ENCODE data around the gene PLEKHA7. TPM values are rescaled to one million over a fixed set of nuclear protein-coding genes. Genes with fewer than 3 reads are reported as not detected.

The PLEKHA7 gene
- total and polyA plus RNA-seq, 8 donors, result 14.9 to 29.9 (median 20.0) TPM

DNA sequence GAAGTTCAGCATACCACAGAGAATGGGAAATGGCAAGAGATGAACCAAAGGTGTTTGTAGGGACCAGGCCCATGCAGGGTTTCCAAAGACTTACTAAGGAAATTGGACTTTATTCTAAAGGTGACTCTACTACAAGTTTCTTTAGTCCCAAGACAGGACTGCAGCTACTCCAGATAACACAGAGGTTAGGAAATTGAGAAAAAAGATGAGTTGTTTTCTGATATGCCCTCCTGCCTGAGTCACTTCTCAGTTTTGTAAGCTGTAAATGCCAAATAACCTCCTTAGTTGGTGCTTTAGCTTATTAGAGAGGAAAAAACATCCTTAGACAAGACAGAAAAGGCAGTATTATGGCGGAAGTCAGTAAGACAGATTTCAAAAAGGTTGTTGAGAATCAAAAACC is 179.8 kb downstream of the PLEKHA7 start:
- no peaks in the 10 kb centered on the region for H3K9me3 ChIP-seq
- peaks cover 0 to 4% (median 0%) of the 10 kb centered on the region in 3 donors for H3K36me3 ChIP-seq
- 95 to 96% methylated on average over 1 of the region's 1 CpG for WGBS, 2 donors
- DNase-seq, result no peak
- no peak overlapping the region for H3K4me3 ChIP-seq
- intact Hi-C loops (cut with DNase I), result no loop called here
- no peak overlapping the region for H3K27ac ChIP-seq
- H3K4me1 ChIP-seq, result no peaks in the 10 kb centered on the region
- no peak for FAIRE-seq
- ATAC-seq, result no peak
- no peaks in the 10 kb centered on the region for H3K27me3 ChIP-seq
- no peak for TF ChIP-seq CTCF (IDR thresholded peaks at IDR 0.05)

DNA sequence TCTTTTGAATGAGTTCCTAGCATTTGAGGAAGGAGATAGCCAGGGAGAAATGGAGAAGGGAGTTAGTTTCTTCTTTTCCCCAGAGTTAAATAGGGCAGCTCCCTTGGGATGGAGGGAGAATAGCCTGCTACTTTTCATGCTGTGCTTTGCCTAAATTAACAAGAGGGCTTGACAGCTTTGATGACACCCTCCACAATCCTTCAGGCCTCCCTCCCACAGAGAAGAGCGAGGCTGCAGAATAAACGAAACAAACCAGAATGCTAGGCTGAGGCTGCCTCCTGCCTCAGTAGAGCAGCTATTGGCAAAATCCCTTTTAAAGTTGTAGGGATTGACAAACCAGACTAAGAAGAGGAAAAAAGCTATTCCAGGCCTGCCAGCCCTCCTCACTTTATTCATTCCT is 181.2 kb downstream of the PLEKHA7 start:
- peaks cover 0 to 4% (median 0%) of the 10 kb centered on the region in 3 donors for H3K36me3 ChIP-seq
- H3K27ac ChIP-seq, result no peak overlapping the region
- no peaks in the 10 kb centered on the region for H3K27me3 ChIP-seq
- H3K4me1 ChIP-seq, result no peaks in the 10 kb centered on the region
- H3K9me3 ChIP-seq, result no peaks in the 10 kb centered on the region
- TF ChIP-seq CTCF (IDR thresholded peaks at IDR 0.05), result no peak
- 94 to 96% methylated on average over 2 of the region's 2 CpGs for WGBS, 2 donors
- ATAC-seq (no peak), FAIRE-seq (no peak), DNase-seq (no peak)
- intact Hi-C loops (cut with DNase I), result no loop called here
- no peak overlapping the region for H3K4me3 ChIP-seq

GRCh38 chr11:16832193-16832539 is 182.0 kb downstream of the PLEKHA7 start:
- H3K27ac ChIP-seq, result no peak overlapping the region
- no peaks in the 10 kb centered on the region for H3K4me1 ChIP-seq
- intact Hi-C loops (cut with DNase I), result no loop called here
- ATAC-seq (no peak), DNase-seq (no peak), FAIRE-seq (no peak)
- peaks cover 0 to 4% (median 0%) of the 10 kb centered on the region in 3 donors for H3K36me3 ChIP-seq
- no peaks in the 10 kb centered on the region for H3K27me3 ChIP-seq
- H3K4me3 ChIP-seq, result no peak overlapping the region
- H3K9me3 ChIP-seq, result no peaks in the 10 kb centered on the region
- TF ChIP-seq CTCF (IDR thresholded peaks at IDR 0.05), result no peak
- 95 to 100% methylated on average over 1 of the region's 1 CpG for WGBS, 2 donors

DNA sequence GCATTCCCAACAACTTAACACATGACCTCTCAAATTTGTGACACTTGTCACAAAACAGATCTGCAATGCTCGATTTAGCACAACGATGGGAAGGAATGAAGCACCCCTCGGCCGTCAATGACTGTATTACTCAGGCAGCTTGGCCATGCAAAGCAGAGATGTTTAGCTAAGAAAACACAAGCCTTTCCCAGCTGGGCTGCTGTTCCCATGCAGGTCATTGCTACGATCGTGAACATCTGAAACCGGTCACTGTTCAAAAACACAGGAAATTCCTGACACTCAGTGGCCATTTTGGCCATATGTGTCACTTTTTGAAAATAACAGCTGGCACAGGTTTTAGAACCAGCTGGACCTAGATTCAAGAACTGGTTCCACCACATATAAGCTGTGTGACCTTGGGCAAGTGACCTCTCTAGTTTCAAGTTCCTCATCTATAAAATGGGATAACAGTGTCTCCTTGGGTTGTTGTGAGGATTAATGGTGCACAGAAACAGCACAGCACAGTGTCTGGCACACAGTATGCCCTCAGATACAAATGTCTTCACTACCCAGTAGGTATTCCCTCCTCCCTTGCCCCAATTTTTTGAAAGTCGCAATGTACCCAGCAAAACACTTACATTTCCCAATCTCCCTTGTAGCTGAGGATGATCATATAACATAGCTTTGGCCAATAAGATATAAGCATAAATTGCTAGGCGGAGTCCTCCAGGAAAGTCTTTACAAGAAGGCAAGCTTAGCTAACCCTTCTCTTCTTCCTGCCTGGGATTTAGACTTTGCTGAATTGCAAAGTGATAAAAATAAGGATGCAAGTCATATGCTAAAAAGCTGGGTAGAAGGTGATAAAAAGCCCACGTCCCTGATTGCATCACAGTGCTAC is 182.7 kb downstream of the PLEKHA7 start:
- intact Hi-C loops (cut with DNase I), result no loop called here
- no peak for TF ChIP-seq CTCF (IDR thresholded peaks at IDR 0.05)
- 88 to 89% methylated on average over 10 of the region's 10 CpGs for WGBS, 2 donors
- Histone ChIP-seq H3K4me3 (no peak overlapping the region), H3K4me1 (no peaks in the 10 kb centered on the region), H3K27me3 (no peaks in the 10 kb centered on the region), H3K9me3 (no peaks in the 10 kb centered on the region), H3K36me3 (peaks cover 0 to 4% (median 0%) of the 10 kb centered on the region in 3 donors), H3K27ac (no peak overlapping the region)
- DNase-seq, result no peak
- ATAC-seq, result no peak
- FAIRE-seq, result no peak

DNA sequence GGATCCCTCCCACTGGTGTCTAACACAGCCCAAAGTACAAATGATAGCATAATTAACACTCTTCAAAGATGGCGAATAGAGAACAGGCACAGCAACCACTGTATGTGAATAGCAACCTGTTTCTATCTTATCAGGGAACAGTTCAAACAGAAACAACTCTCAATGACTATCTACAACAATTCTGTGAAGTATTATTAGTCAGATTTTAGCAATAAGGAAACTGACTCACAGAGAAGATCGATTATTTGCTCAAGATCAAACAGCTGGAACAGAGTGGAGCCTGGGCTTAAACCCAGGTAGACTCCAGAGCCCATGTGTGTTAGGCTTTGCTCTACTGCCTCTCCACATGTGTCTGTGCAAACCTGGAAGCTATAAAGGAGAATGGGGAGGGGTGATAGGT is 187.1 kb downstream of the PLEKHA7 start:
- Histone ChIP-seq H3K4me1 (no peaks in the 10 kb centered on the region), H3K4me3 (no peak overlapping the region), H3K27me3 (no peaks in the 10 kb centered on the region), H3K36me3 (peaks cover 0 to 8% (median 0%) of the 10 kb centered on the region in 3 donors), H3K27ac (no peak overlapping the region), H3K9me3 (no peaks in the 10 kb centered on the region)
- FAIRE-seq (no peak), DNase-seq (no peak), ATAC-seq (no peak)
- intact Hi-C loops (cut with DNase I), result loop anchor here in 1 of 3 donors (10.0 kb wide), 1 partner anchor 48 kb away; no protein-coding TSS in a partner anchor
- WGBS, 2 donors, result 22 to 27% methylated on average over 2 of the region's 2 CpGs
- TF ChIP-seq CTCF (IDR thresholded peaks at IDR 0.05), result no peak
